Neuronal stem cell (in vitro differentiated cells): ENCODE results near the gene SYNDIG1.

Experiments used
- DNase-seq: peaks from one replicate; pipeline ENCODE4 v3.0.0-alpha.2; 2013; ENCODE audit warnings: low spot score
- H2AFZ ChIP-seq: one replicate; pipeline ENCODE4 v1.6.1; 2013; ENCODE audit warnings: mild to moderate bottlenecking, low read length, inconsistent platforms
- H2AK5ac ChIP-seq: 2 replicates; pipeline ENCODE4 v1.6.1; 2013; ENCODE audit warnings: low read depth, mild to moderate bottlenecking, inconsistent platforms, low read length, moderate library complexity, mixed read lengths
- H2BK120ac ChIP-seq: 2 replicates; pipeline ENCODE4 v1.6.1; 2013; ENCODE audit warnings: low read depth, mild to moderate bottlenecking, inconsistent platforms, low read length, moderate library complexity, mixed read lengths
- H2BK12ac ChIP-seq: one replicate; pipeline ENCODE4 v1.6.1; 2013; ENCODE audit warnings: low read length, inconsistent platforms
- H2BK15ac ChIP-seq: 2 replicates; pipeline ENCODE4 v1.6.1; 2013; ENCODE audit warnings: mild to moderate bottlenecking, low read length, inconsistent platforms, mixed read lengths
- H2BK5ac ChIP-seq: one replicate; pipeline ENCODE4 v1.6.1; 2013; ENCODE audit warnings: inconsistent platforms, mild to moderate bottlenecking, low read length, moderate library complexity
- H3K14ac ChIP-seq: one replicate; pipeline ENCODE4 v1.6.1; 2013; ENCODE audit warnings: low read length, inconsistent platforms
- H3K18ac ChIP-seq: 2 replicates; pipeline ENCODE4 v1.6.1; 2013; ENCODE audit warnings: low read length, inconsistent platforms
- H3K23ac ChIP-seq: 2 replicates; pipeline ENCODE4 v1.6.1; 2013; ENCODE audit warnings: low read depth, mild to moderate bottlenecking, mixed read lengths, low read length, inconsistent platforms; ENCODE audit not compliant: poor library complexity
- H3K27ac ChIP-seq: replicated peaks from 3 replicates; pipeline ENCODE4 v1.5.1; 2013; ENCODE audit warnings: low read length, inconsistent platforms
- H3K27me3 ChIP-seq, 3 experiments: 2 replicates each; pipeline ENCODE4 v1.6.1; 2013; ENCODE audit warnings: low read length in 3 of 3, mild to moderate bottlenecking in 2 of 3, inconsistent platforms in 1 of 3, low read depth in 1 of 3, mixed read lengths in 1 of 3, moderate library complexity in 1 of 3; ENCODE audit not compliant: control insufficient read depth in 3 of 3, insufficient read depth in 3 of 3
- H3K36me3 ChIP-seq, 2 donors: replicated peaks in 1 of 2; 2 replicates each; pipeline ENCODE4 v1.6.1; 2013; ENCODE audit warnings: low read length in 2 of 2; ENCODE audit not compliant: control insufficient read depth in 2 of 2, insufficient read depth in 2 of 2
- H3K4ac ChIP-seq: 2 replicates; pipeline ENCODE4 v1.6.1; 2013; ENCODE audit warnings: inconsistent platforms, mild to moderate bottlenecking, low read length, moderate library complexity
- H3K4me1 ChIP-seq, 2 donors: 1 replicate in 1 of 2; 2 replicates in 1 of 2; pipeline ENCODE4 v1.6.1; 2013; ENCODE audit warnings: low read length in 2 of 2, low read depth in 1 of 2; ENCODE audit not compliant: control insufficient read depth in 2 of 2, insufficient read depth in 1 of 2
- H3K4me2 ChIP-seq: one replicate; pipeline ENCODE4 v1.6.1; 2013; ENCODE audit warnings: mild to moderate bottlenecking, low read length, inconsistent platforms; ENCODE audit not compliant: insufficient read depth, poor library complexity, severe bottlenecking
- H3K4me3 ChIP-seq, 2 donors: 2 replicates each; pipeline ENCODE4 v1.5.1; 2013; ENCODE audit warnings: low read length in 2 of 2, mild to moderate bottlenecking in 2 of 2, inconsistent platforms in 1 of 2, moderate library complexity in 1 of 2
- H3K79me1 ChIP-seq: one replicate; pipeline ENCODE4 v1.6.1; 2013; ENCODE audit warnings: low read depth, mild to moderate bottlenecking, inconsistent platforms, low read length, moderate library complexity
- H3K9ac ChIP-seq: one replicate; pipeline ENCODE4 v1.6.1; 2013; ENCODE audit warnings: mild to moderate bottlenecking, low read depth, low read length, inconsistent platforms; ENCODE audit not compliant: poor library complexity
- H3K9me3 ChIP-seq, 2 donors: replicated peaks in 1 of 2; 2 replicates each; pipeline versions ENCODE3 to v1.6.1; 2013; ENCODE audit warnings: low read length in 2 of 2, mild to moderate bottlenecking in 2 of 2, inconsistent platforms in 1 of 2, low read depth in 1 of 2, mixed read lengths in 1 of 2, moderate library complexity in 1 of 2; ENCODE audit not compliant: control insufficient read depth in 2 of 2, insufficient read depth in 1 of 2
- H4K8ac ChIP-seq: one replicate; pipeline ENCODE4 v1.6.1; 2013; ENCODE audit warnings: low read depth, mild to moderate bottlenecking, inconsistent platforms, low read length, moderate library complexity
- H4K91ac ChIP-seq: one replicate; pipeline ENCODE4 v1.6.1; 2013; ENCODE audit warnings: low read length, low read depth, mild to moderate bottlenecking, inconsistent platforms; ENCODE audit not compliant: poor library complexity
- WGBS, 2 donors: extraction: QIAGEN DNeasy Blood & Tissue Kit; methylation state at CpG; one replicate each; pipeline ENCODE4 v1.1.7; 2013; ENCODE audit warnings: missing lambda C conversion rate in 2 of 2, mixed read lengths in 1 of 2; ENCODE audit not compliant: insufficient read length in 2 of 2, insufficient replicate concordance in 1 of 2; ENCODE audit errors: extremely low coverage in 2 of 2; 5-methylcytosine and 5-hydroxymethylcytosine counted together

SYNDIG1 gene

DNA sequence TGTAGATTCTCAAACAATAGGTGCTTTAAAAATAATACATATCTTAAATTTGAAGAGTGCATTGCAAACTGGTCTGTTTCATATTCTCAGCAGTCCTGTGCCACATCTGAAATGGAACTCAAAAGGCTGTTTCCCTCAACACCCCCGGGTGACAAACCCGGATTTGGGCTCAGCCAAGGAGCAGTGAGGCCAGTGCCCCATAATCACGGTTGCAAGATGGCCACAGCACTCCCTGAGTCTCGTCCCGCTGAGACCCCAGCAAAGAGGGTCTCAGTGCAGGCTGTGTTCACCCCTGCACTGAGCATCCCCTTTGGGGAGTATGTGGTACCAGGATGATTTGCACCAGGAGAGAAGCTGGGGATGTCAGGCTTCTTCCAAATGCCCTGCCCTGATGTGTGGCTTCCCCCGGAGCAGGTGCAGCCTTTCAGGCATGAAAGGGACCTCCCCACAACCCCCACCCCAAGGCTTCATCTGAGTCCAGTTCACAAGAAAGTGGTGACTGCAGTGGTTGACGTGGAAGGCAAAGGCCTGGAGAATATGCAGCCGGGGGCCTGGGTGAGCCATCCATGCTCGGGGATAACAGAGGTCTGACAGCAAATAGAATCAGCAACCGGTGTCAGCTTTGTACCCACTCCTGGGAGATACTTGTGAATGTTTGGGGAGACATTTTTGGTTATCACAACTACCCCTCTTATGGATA, 202.9 kb downstream of the SYNDIG1 start:
- H4K8ac ChIP-seq: no peak overlapping the region
- no peaks in the 10 kb centered on the region for H3K27me3 ChIP-seq
- H3K23ac ChIP-seq: no peak overlapping the region
- no peak overlapping the region for H3K4me2 ChIP-seq
- peak overlapping the region; percentile 21 for H3K18ac ChIP-seq
- H3K27ac ChIP-seq: no peak overlapping the region
- H2AK5ac ChIP-seq: peak overlapping the region; percentile 79
- H3K79me1 ChIP-seq: no peaks in the 10 kb centered on the region
- H2BK120ac ChIP-seq: no peak overlapping the region
- no peak overlapping the region for H3K4ac ChIP-seq
- H3K9ac ChIP-seq: no peak overlapping the region
- peaks cover 0 to 3% of the 10 kb centered on the region in 2 donors for H3K4me1 ChIP-seq
- H2AFZ ChIP-seq: no peak overlapping the region
- H2BK15ac ChIP-seq: no peak overlapping the region
- H2BK12ac ChIP-seq: no peak overlapping the region
- H2BK5ac ChIP-seq: no peak overlapping the region
- no peak overlapping the region for H3K4me3 ChIP-seq
- H3K36me3 ChIP-seq: no peaks in the 10 kb centered on the region
- H3K9me3 ChIP-seq: no peaks in the 10 kb centered on the region
- no peak for DNase-seq
- WGBS, 2 donors: no CpG with 5 or more reads among the region's 10 CpGs
- no peak overlapping the region for H4K91ac ChIP-seq
- no peak overlapping the region for H3K14ac ChIP-seq

DNA sequence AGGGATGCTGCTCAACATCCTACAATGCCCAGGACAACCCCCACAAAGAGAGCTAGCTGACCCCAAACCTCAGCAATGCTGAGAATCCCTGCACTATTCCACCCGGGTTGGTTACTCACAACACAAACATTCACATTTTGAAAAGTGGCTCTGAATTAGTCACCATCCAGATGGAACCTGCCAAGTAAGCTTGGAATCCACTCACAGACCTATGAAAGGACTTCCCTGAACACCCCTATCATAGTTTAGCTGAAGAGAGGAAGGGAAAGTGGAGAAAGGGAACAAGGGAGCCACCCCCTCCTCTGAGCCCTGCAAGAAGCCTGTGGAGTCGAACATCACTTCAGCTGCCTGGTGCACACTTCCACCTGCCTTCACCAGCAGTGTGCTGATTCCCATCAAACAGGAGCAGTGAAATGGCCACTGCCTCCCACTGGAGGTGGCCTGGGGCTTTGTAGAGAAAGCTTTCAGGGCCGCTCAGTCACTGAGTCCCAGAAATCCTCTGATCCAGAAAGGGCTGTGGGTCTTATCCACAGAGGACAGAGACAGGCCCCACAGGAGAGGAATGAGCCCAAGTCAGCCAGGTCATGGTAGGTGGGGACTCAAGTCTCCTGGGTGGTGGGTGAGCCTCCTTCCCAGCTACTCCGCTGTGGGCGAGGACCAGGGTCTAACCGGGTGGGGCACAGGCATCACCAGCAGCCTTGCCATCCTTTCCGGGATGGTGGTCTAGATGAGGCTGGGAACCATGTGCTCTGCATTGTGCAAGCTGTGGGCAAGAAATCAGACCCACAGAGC, 203.7 kb downstream of the SYNDIG1 start:
- no peak overlapping the region for H3K4ac ChIP-seq
- H3K27ac ChIP-seq: no peak overlapping the region
- no peak overlapping the region for H2BK120ac ChIP-seq
- H3K36me3 ChIP-seq: no peaks in the 10 kb centered on the region
- H3K23ac ChIP-seq: no peak overlapping the region
- H3K4me1 ChIP-seq: peaks cover 0 to 3% of the 10 kb centered on the region in 2 donors
- H3K4me3 ChIP-seq: no peak overlapping the region
- H2AK5ac ChIP-seq: no peak overlapping the region
- H2BK12ac ChIP-seq: no peak overlapping the region
- no peak overlapping the region for H2BK15ac ChIP-seq
- H4K8ac ChIP-seq: no peak overlapping the region
- no peak overlapping the region for H4K91ac ChIP-seq
- no peaks in the 10 kb centered on the region for H3K9me3 ChIP-seq
- no peak overlapping the region for H3K4me2 ChIP-seq
- no peak overlapping the region for H2AFZ ChIP-seq
- H3K79me1 ChIP-seq: no peaks in the 10 kb centered on the region
- DNase-seq: no peak
- H3K27me3 ChIP-seq: no peaks in the 10 kb centered on the region
- whole genome bisulfite sequencing, 2 donors: no CpG with 5 or more reads among the region's 7 CpGs
- H3K18ac ChIP-seq: peak overlapping the region; percentile 77
- H3K14ac ChIP-seq: no peak overlapping the region
- no peak overlapping the region for H3K9ac ChIP-seq
- H2BK5ac ChIP-seq: no peak overlapping the region

DNA sequence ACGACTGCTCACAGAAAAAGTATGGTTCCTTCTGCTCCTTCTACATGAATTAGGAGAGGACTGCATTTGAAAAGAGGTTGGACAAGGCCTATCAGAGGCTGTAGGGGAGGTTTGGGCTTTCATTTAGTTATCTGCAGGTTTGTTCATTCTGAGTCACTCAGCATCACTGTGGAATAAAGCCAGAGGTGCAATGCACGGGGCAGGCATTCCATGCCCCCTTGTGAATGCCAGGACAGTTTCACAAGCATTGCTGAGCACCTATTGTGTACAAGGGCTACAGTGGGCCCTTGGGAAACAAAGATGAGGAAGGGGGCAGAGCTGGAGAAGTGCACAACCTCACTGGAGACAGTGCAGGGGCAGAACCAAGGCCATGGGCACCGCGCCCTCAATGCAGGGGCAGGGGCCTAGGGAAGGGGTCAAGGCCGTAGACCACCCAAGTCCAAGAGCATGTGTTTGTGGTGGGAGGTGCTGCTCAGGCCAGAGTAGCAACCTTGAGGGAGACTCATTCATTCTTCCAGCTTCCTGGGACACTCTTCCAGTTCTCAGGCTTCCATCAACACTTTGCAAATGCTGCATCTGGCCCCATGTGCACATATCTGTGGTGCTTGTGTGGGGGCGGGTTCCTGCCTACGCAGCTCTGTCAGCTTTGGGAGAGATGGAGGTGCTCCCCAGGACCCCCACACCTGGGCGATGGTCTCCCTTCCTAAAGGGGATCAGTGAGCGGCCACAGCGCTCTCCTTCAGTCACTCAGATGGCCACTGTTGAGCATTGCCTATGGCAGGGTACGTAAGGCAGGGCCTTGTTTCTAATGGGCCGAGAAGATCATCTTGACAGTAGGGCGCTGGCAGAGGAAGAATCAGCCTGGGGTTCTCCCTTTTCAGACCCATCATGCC, 204.5 kb downstream of the SYNDIG1 start:
- no peaks in the 10 kb centered on the region for H3K36me3 ChIP-seq
- no peak overlapping the region for H3K27ac ChIP-seq
- no peak overlapping the region for H3K23ac ChIP-seq
- H3K4me3 ChIP-seq: no peak overlapping the region
- H2AK5ac ChIP-seq: no peak overlapping the region
- H4K8ac ChIP-seq: no peak overlapping the region
- no peak for DNase-seq
- H2AFZ ChIP-seq: no peak overlapping the region
- no CpG with 5 or more reads among the region's 13 CpGs for WGBS, 2 donors
- H3K14ac ChIP-seq: no peak overlapping the region
- no peak overlapping the region for H2BK120ac ChIP-seq
- no peaks in the 10 kb centered on the region for H3K9me3 ChIP-seq
- H3K4me1 ChIP-seq: peaks cover 0 to 3% of the 10 kb centered on the region in 2 donors
- H3K9ac ChIP-seq: no peak overlapping the region
- no peak overlapping the region for H2BK12ac ChIP-seq
- H2BK5ac ChIP-seq: no peak overlapping the region
- no peak overlapping the region for H3K4me2 ChIP-seq
- no peak overlapping the region for H4K91ac ChIP-seq
- H2BK15ac ChIP-seq: no peak overlapping the region
- peak overlapping the region; percentile 3 for H3K18ac ChIP-seq
- no peaks in the 10 kb centered on the region for H3K79me1 ChIP-seq
- H3K4ac ChIP-seq: no peak overlapping the region
- H3K27me3 ChIP-seq: no peaks in the 10 kb centered on the region
